ENCODE results near the gene SEMA3B.

GRCh38 chr3:50245251-50245745 lies 23.6 kb upstream of the SEMA3B start:
- no peak for TF ChIP-seq POLR2AphosphoS5 (IDR thresholded peaks at IDR 0.05)
- no peak for TF ChIP-seq CTCF (IDR thresholded peaks at IDR 0.05)
- no peak for TF ChIP-seq POLR2A (IDR thresholded peaks at IDR 0.05)

Measured in breast epithelium (tissue), 3 donors.